Measurements from ENCODE around the gene SLC22A23.

SLC22A23 gene

DNA sequence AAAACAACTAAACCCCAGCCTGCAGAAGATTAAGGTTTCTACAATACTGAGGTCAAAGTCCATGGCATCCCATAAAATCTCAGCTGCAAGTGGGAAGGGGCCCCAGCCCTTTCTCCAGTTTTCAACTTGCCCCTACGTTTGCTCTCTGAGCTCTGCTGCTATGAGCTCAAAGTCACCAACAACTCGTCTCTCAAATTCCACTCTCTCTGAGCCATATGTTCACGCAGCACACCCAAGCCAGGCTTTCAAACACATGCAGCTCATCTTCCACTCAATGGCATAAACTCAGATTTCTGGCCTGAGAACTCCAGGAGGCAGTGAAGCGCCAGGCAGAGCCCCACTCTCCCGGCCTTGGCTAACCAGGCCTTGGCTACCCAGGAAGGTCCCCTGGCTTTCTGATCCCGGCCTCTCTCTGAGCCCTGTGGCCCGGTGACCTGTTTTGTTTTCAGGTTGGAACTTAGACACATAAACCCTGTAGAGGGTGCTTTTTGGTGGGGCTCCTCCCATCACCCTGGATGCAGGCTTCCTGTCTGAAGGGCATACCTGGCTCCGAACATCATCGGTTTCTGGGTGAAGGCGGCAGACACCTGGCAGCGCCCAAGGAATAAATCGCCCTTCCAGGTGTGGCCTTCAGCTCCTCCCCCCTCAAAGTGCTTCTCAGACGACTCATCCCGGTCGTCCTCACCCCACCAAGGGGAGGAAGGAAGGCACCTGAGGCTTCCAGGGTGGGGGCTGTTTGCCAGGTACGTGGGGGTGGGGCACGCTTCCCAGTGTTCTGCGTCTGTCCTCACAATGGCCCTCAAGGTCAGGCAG, 12.4 kb downstream of the SLC22A23 start:
- no peak for DNase-seq (ENCODE audit: low read depth)

DNA sequence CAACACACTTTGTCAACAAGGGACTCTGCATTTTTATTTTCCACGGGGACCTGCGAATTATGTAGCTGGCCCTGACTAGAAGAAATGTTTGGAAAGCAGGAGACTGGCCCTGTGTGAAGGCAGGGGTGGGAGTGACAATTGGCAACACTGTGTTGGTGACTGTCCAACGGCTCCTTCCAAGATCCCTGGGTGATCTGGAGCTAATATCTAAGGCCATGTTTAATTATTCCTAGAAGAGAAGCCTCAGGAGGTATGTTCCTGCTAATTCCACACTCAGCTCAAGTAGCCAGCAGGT, 13.7 kb downstream of the SLC22A23 start:
- no peak for DNase-seq (ENCODE audit: low read depth)

DNA sequence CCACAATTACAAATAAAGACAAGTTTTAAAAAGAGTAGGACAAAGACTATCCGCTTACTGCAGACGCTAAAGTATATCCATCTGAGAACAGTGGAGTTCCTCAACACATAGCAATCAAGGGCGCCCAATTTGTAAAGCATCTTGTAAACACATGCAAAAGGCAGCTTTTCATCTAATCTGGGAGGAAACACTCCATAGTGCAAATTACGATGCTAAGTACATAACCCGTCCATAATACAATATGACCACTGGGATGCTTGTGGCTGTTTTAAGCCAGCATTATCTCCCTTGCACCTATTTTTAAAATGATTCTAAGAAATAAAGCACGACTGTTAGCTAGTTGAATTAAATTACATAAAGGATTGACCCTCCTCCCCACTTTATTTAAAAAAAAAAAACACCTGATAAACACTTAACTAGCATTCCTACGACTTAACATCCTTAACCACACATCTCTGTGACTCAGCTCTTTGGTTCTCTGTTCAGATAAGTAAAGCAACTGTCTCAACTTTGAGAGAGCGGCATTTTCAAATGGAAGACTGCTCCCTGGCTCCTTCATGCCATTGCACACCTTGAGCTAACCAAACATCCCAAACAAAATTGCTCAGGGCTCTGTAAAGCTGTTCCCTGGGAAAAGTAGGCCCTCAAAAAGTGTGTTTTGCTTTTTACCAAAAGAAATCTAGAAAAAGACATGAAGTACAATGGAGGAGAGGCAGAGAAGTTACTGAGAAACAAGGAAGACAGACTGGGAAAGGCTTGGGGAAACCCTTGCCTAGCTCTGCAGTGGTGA, 14.2 kb downstream of the SLC22A23 start:
- no peak for DNase-seq (ENCODE audit: low read depth)

DNA sequence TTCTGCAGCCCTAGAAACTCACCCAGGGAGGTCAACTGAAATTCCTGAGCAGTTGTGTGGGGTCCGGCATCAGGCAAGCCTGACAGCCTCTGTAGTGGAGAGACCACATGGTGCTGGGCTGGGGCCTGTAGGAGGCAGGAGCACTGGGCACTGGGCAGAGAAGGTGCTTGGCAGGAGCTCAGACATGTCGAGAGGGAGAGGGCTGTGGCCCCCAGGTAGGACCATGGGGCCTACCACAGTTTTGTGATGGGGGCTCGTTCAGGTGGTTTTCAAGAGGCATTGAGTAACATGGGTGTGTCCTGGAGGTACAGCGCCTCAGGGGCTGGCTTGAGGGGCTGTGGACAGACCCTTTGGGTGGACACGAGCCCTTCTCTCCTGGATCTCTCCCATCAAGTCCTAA, 15.9 kb downstream of the SLC22A23 start:
- no peak for DNase-seq (ENCODE audit: low read depth)

DNA sequence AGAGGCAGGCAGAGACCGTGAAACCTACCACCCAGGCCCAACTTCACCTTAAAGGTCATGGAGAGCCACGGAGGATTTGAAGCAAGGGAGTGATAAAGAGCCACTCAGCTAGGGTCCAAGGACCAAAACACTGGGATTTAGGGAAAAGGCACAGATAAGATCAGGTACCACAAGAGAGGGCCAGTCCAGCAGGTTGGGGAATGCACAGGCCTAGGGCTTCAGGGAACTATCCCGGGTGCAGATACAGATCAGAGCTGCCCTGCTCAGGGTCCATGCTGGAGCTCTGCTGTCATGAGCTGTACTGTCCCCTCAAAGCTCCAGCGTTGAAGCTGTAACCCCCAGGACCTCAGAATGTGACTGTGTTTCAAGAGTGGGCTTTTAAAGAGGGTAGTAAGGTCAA, 16.9 kb downstream of the SLC22A23 start:
- DNase-seq (ENCODE audit: low read depth), result no peak

DNA sequence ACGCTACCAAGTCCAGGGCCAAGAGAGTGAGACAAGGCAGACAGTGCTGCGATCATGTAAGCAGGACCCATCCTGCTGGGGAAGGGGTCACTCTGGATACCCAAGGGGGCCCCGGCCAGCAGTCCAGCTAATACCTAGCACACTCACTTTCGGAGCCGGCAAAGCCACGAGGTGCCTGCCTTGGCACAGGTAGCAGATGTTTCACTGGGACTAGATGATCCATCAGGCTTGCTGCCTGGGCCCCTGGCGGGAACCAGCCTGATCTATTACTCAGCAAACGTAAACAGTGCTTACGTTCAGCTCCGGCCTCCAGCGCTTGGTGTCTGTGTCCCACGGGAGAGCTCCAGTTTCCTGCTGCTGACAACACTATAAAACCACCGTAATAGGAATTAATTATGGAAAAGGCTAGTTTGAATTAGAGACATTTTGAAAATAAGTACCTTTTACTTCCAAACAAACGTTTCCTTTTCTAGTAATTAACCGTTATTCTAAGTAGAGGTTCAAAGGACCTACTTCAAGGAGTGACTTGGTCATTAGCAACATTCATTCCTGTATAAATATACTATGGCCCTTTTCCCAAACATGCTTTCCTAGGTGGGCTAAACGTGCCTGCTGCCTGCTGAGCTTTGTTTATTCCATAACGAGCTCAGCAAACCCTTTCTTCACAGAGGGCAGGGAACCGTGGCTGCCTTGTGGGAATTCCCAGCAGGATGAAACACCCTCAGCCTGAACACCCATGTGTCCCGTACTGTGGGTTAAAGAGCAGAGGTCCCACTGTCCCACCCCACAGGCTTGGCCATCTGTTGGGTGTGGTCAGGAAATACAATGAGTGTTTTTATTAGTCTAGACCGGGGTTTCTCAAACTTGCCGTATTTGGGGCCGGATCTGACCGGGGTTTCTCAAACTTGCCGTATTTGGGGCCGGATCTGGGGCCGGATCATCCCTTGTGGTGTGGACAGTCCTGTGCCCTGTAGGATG, 18.4 kb downstream of the SLC22A23 start:
- DNase-seq (ENCODE audit: low read depth), result peak; percentile 84

DNA sequence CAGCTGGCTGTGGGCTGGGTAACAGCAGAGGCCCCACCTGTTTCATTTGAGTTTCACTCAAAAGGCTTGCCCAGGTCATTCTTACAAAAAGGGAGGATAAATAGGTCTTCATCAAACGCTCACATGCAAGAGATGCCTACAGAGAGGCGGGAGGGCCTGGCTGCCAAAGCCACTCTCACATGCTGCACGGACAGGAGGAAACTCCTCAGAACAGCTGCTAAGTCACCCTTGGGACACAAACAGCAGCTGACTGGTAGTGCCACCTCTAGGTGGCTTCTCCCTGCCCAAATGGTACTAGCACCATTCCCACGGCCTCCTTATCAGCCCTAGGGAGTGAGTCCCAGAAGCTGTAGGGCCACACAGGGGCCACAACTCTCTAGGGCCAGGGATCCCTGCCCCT, 23.8 kb downstream of the SLC22A23 start:
- no peak for DNase-seq (ENCODE audit: low read depth)

DNA sequence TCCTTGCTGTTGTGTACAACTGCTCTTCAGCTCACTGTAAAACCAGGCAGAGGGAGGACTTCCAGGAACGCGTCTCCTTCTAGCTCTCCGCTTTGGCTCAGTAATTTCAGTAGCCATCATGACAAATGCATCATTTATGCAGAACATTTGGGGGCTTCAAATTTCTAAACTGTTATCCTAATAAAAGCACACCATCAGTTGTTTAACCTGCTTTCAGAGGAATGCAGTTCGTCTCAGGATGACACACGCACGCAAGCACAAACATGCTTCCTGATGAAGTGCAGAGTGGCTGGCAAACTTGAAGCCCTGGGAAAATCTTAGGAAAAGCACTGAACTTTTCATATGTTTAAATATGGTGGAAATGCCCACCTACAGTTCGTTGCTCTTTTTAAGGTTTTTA, 24.4 kb downstream of the SLC22A23 start:
- no peak for DNase-seq (ENCODE audit: low read depth)

DNA sequence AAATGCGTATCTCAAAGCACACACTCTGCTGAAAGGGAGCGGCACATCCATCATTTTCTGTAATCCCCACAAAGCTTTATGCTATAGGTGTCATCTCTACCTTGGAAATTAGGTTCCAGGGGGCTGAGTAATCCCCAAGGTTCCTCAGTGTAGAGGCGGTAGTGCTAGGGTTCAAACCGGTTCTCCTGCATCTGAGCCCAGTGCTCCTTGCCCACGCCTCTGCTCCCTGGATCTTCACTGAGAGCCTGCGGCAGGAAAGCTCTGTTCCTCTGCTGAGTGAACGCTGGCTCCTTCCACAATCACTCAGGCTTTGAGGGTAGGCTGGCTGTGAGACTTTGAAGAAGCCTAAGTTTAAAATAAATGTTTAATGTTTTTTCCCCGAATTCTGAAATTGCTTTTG, 24.9 kb downstream of the SLC22A23 start:
- DNase-seq (ENCODE audit: low read depth), result no peak

DNA sequence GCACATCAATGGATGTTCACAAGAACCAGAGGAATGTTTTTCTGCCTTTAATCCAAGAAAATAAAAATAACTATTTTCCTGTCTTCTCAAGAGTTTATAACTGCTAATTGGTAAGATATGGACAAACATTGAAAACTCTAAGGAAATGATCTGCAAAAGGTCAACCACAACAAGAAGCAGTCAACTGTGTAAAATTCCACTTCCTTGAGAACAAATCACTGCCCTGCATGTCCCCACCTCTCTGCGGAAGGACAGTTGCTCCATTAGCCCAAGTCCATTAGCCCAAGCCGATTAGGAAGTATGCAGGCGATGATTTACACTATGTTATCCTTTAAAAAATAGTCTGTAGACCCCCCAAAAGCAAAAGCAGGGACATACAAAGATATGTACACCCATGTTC, 27.6 kb downstream of the SLC22A23 start:
- DNase-seq (ENCODE audit: low read depth), result no peak

DNA sequence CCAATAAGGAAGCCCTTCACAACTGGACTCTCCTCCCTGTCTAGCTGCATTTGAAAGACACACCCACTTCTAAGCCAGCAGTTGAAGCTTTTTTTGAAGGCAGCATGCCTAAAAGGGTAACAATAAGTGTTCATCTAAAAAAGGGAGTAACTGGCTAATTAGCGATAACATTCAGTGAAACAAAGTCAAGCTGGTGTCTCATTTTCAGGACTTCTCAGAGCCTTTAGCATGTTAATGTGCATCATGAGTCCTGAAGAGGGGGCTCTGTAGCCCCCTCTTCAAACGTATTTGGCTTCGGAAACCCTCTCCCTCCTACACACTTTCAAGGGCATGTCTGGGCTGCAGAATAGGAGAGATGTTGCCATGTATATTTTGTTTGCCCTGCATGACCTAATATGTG, 28.1 kb downstream of the SLC22A23 start:
- DNase-seq (ENCODE audit: low read depth), result no peak

DNA sequence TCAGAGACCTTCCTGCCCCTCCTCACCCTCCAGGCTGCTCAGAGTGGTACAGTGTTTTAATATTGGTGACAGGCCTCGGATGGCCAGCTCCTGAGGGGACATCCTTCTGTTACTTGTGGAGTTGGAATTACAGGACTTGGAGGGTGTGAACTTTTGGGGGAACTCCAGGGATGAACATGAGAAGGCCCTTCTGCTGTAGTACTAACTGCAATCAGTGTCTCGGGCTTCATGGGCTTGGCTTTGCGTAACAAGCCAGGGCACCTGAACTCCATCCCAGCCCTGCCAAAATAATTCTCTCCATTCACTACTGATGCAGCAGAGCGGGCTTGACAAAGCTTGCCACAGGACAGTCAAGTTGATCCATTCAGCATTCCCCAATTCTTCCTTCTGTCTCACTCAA, 28.6 kb downstream of the SLC22A23 start:
- DNase-seq (ENCODE audit: low read depth), result no peak

DNA sequence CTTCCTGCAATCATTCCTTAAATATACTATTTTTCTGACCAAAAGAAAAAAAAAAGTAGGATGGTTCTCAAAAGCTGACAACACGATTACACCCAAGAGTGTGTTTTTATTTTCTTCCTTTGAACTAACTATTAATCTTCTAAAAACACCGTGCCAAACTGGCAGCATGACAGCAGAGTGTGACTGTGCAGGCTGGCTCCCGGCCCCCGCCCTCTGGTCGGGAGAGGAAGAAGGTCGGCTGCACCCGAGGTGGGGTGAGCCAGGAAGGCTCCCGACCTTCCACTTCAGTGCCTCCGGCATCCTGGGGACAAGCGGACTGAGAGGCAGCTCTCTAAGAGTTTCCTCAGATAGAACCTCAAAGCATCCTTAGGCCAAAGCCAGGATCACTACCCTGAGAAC, 29.2 kb downstream of the SLC22A23 start:
- no peak for DNase-seq (ENCODE audit: low read depth)

DNA sequence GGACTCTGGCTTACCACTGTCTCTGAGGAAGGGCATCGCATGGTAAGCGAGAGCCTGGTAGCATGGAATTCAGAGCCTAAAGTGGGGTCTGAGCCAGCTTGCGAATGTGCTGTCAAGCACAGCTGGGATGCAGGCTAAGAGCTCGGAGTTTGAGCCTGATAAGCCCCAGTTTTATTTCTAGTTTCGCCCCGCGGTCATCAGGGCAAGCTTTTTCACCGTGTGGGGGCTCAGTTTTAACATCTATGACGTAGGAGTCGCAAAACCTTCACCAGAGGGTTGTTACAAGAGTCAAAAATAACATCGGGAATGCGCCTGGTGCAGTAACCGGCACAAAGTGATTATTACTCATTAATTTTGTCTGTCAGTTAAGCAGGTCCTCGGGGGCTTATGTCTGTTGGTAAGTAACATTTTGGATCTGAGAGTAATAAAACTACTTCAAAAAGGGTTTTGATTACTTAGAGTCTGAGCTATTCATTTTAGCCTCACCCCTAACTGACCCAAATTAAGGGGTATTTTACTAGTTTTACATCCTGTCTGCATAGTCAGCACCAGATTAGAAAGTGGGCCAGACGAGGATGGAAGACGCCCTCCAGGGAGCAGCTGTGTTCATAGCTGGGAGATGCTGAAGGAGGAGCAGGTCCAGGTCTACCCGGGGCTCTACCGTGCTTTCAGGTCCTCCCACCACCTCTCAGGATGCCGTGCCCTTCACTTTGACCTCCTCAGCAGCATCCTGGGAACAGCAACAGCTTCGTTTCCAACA, 29.7 kb downstream of the SLC22A23 start:
- no peak for DNase-seq (ENCODE audit: low read depth)

DNA sequence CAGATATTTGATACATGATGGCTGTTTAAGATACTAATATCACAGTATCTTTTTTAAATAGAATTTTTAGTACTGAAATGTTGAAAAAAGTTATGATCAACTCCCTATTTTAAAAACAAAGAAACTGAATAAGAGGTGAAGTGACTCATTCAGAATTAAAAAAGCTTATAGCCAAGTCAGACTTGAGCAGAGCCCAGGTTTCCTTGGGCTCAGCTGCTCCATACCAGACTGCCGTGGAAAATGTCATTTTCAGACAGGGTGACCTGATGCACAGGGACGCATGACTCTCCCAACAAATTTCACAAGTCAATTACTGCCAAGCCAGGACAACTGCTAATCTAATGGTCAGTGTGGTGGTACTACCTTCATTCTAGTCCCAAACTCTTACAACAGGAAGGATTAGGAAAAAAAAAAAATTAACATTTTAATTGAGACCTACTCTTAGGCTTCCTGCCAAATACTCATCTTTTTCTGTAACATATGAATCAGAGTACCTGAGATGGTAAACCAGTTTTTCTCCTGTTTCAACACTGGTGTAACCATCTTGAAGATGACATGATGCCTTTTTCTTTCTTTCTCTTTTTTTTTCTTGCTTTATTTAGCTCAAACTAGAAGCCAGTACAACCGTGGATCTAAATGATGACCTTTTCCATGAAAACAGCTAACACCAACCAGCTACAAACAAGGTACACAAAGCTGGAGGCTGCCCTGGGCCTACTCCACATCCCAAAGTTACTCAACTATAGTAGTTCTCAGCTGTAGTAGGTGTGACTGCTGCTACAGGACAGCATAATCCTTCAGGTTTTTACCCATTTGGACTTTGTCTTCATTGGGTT, 30.5 kb downstream of the SLC22A23 start:
- DNase-seq (ENCODE audit: low read depth), result no peak

DNA sequence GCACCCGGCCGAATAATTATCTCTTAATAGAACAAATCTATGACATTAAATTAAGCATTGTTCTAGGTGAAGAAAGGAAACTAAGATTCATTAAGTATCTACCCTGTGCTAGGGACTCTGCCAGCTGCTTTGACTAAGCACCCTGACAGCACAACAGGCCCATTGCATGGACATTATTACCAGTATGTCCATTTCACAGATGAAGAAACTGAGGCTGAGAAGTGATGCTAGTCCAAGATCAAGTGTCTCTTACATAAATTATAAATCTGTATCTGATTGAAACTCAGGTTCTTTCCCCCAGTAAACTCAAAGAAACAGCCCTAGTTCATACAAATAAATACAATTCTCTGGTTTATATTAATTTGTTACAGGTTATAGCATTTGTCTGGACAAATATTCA, 31.3 kb downstream of the SLC22A23 start:
- DNase-seq (ENCODE audit: low read depth), result no peak

DNA sequence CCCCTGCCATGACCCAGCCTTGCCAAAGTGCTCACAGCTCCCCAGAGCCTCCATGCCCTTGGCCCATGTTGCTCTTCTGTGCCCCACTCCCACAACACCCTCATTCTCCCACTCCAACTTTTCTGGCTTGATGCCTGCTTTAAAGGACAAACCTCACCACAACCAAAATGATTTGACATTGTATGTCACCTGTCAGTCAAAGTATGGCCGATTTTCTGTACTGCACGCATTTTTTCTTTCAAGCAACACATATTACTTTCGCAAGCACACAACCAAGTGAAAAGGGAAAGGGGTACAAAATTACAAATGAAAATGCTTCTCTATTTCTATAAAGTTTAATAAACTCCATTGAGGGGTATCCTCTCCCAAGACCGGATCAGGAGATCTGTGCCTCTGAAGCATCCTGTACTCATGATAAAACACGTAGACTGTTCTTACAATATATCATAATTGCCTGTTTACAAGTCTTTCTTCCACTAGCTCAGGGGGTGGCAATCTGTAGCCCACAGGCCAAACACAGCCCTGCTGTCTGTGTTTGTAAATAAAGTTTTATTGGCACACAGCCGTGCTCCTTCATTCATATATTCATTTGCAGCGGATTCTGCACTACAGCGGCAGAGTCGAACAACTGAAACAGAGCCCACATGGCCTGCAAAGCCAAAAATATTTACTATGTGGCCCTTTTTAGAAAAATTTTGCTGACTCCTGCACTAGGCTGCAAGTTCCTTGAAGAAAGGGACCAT, 32.5 kb downstream of the SLC22A23 start:
- DNase-seq (ENCODE audit: low read depth), result no peak

DNA sequence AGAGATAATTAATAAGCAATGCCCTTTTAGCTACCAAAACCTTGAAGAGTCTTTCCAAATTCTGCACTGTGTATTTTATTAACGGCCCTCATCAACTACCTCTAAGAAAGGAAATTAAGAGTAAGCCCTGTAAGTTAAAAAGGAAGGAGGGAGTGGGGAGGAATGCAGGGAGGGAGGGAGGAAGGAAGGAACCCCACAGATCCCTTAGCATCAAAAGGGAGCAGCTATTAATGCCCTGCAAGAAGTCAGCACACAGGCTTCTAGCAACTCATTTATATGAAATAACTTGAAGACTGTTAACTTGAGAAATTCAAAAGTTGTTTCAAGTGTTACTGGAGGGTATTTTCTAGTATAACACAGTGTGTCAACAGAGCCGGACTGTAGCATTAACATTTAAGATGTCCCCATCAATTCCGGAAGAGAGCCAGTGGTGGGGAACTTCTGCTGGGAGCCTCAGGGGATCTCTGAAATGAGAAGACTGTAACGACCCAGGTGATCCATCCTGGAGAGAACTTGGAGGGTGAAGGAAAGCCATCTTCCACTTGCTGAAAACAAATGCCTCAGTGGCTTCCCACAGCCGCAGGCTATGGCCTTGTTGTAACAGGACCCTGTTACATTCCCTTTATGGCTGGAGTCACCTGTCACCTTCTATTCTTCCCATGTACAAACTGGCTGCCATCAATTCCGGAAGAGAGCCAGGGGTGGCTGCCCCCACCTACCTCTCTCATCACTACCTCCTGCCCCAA, 33.2 kb downstream of the SLC22A23 start:
- DNase-seq (ENCODE audit: low read depth), result no peak

DNA sequence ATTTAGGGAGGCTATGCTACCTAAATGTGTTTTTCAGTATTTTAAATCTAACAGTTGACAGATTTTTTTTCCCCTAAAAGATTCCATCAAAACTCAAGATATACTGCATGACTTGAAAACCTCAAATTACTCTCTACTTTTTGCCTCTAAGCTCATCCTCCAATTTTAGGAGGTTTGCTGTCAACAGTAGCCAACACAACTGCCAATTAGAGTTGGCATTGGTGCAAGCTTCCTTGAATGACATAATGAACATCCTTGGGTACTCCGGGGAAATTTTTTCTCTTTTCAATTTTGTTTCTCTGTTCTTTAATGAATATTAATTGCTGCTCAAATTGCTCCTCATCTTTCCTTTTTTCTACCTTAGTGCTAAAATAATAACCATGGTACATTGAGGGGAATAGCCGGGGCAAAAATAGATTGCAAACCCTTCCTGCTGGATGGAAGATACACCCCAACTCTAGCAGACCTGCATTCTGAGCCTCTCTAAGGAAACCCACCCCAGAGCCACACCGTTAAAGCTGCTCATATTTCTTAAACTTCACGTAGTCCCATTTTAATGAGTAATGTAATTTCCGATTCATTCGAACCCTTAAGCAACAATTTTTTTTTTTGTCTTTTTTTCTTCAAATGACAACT, 34.3 kb downstream of the SLC22A23 start:
- no peak for DNase-seq (ENCODE audit: low read depth)
